Esophagus squamous epithelium (tissue), 4 donors: ENCODE measurements around the gene ACSM4.

Source experiments
- CTCF ChIP-seq, 6 experiments: fragments of 450-650 bp in 4 of 6; fragments of 200-600 bp in 2 of 6; sonication (generic) in 2 of 6; IDR thresholded peaks; one replicate each; pipeline ENCODE4 v1.5.1; 2016 to 2019; ENCODE audit warnings: antibody characterized with exemption in 6 of 6, mild to moderate bottlenecking in 4 of 6, moderate library complexity in 4 of 6
- POLR2A ChIP-seq, 4 donors: fragments of 450-650 bp; IDR thresholded peaks; one replicate each; pipeline ENCODE4 v1.6.1; 2017; ENCODE audit warnings: antibody characterized with exemption in 4 of 4, mild to moderate bottlenecking in 4 of 4, moderate library complexity in 3 of 4

GRCh38 chr12:7376196-7376595 is 72.3 kb downstream of the ACSM4 start:
- no peak for TF ChIP-seq CTCF (IDR thresholded peaks at IDR 0.05)
- no peak for TF ChIP-seq POLR2A (IDR thresholded peaks at IDR 0.05)
